Large intestine (tissue), 3 donors: ENCODE results near the gene DENND1A. TPM values are rescaled to one million over a fixed set of nuclear protein-coding genes. Genes with fewer than 3 reads are reported as not detected.
"Not testable (repeated sequence)": the region's sequence is repeated elsewhere in the genome, so short reads cannot be mapped to it uniquely, and the experiment has no call there.

Experiments used
- DNase-seq, 2 donors: peaks; one replicate each; pipeline versions ENCODE4 v3.0.0 to v3.0.0-alpha.2; 2013
- H3K27ac ChIP-seq: one replicate; pipeline ENCODE4 v1.5.1; 2013; ENCODE audit warnings: low read length
- H3K27me3 ChIP-seq: 2 replicates; pipeline ENCODE4 v1.6.1; 2013; ENCODE audit warnings: low read length; ENCODE audit not compliant: control insufficient read depth, insufficient read depth
- H3K36me3 ChIP-seq: 2 replicates; pipeline ENCODE4 v1.6.1; 2013; ENCODE audit warnings: low read length; ENCODE audit not compliant: control insufficient read depth, insufficient read depth
- H3K4me1 ChIP-seq: one replicate; pipeline ENCODE4 v1.6.1; 2013; ENCODE audit warnings: low read length; ENCODE audit not compliant: control insufficient read depth, insufficient read depth
- H3K4me3 ChIP-seq: one replicate; pipeline ENCODE4 v1.5.1; 2013; ENCODE audit warnings: low read length
- H3K9me3 ChIP-seq: one replicate; pipeline ENCODE4 v1.6.1; 2013; ENCODE audit warnings: mild to moderate bottlenecking, low read depth, low read length, moderate library complexity; ENCODE audit not compliant: control insufficient read depth
- WGBS: methylation state at CpG from one replicate; pipeline ENCODE4 v1.1.5; 2013; ENCODE audit warnings: low lambda C conversion rate; ENCODE audit not compliant: insufficient coverage; 5-methylcytosine and 5-hydroxymethylcytosine counted together
- polyA plus RNA-seq: library from polyadenylated mRNA; unstranded; fragments of 120-200 nt; gene quantifications from one replicate; pipeline ENCODE4 v1.2.1, GENCODE V29; 2013

DENND1A gene
- polyA plus RNA-seq, 1 donor = 29.7 TPM

GRCh38 chr9:123735376-123735775 is 194.6 kb downstream of the DENND1A start:
- Histone ChIP-seq H3K27ac (no peak overlapping the region), H3K4me3 (no peak overlapping the region), H3K27me3 (no peaks in the 10 kb centered on the region), H3K36me3 (no peaks in the 10 kb centered on the region), H3K9me3 (no peaks in the 10 kb centered on the region), H3K4me1 (no peaks in the 10 kb centered on the region)
- WGBS = no CpG with 5 or more reads among the region's 4 CpGs
- DNase-seq = no peak

- H3K9me3 ChIP-seq, H3K4me3 ChIP-seq, H3K4me1 ChIP-seq, H3K27ac ChIP-seq, DNase-seq, H3K36me3 ChIP-seq, H3K27me3 ChIP-seq: not testable (repeated sequence)
- WGBS = 100% methylated on average over 1 of the region's 5 CpGs
Observed at GRCh38 chr9:123728571-123728970, 201.4 kb downstream of the DENND1A start.

- DNase-seq = no peak
- Histone ChIP-seq H3K4me3 (no peak overlapping the region), H3K27ac (no peak overlapping the region), H3K27me3 (no peaks in the 10 kb centered on the region), H3K4me1 (no peaks in the 10 kb centered on the region), H3K36me3 (no peaks in the 10 kb centered on the region), H3K9me3 (peaks cover 5% of the 10 kb centered on the region)
- no CpG with 5 or more reads among the region's 1 CpG for WGBS
Observed at GRCh38 chr9:123727332-123727731, 202.6 kb downstream of the DENND1A start.

GRCh38 chr9:123725389-123725788 is 204.5 kb downstream of the DENND1A start:
- H3K9me3 ChIP-seq = peaks cover 15% of the 10 kb centered on the region
- peaks cover 2% of the 10 kb centered on the region for H3K36me3 ChIP-seq
- no peaks in the 10 kb centered on the region for H3K4me1 ChIP-seq
- H3K27me3 ChIP-seq = no peaks in the 10 kb centered on the region
- H3K27ac ChIP-seq = no peak overlapping the region
- no peak overlapping the region for H3K4me3 ChIP-seq
- no CpG with 5 or more reads among the region's 8 CpGs for WGBS
- DNase-seq = no peak

GRCh38 chr9:123724211-123724796 is 205.6 kb downstream of the DENND1A start:
- Histone ChIP-seq H3K27me3 (no peaks in the 10 kb centered on the region), H3K36me3 (peaks cover 2% of the 10 kb centered on the region), H3K4me1 (no peaks in the 10 kb centered on the region), H3K27ac (no peak overlapping the region), H3K4me3 (no peak overlapping the region), H3K9me3 (peaks cover 15% of the 10 kb centered on the region)
- no peak for DNase-seq
- no CpG with 5 or more reads among the region's 2 CpGs for WGBS

- DNase-seq = no peak
- peaks cover 2% of the 10 kb centered on the region for H3K36me3 ChIP-seq
- no CpG with 5 or more reads among the region's 4 CpGs for WGBS
- no peaks in the 10 kb centered on the region for H3K27me3 ChIP-seq
- H3K27ac ChIP-seq = no peak overlapping the region
- no peak overlapping the region for H3K4me3 ChIP-seq
- H3K9me3 ChIP-seq = peaks cover 15% of the 10 kb centered on the region
- H3K4me1 ChIP-seq = no peaks in the 10 kb centered on the region
Observed at GRCh38 chr9:123723135-123723875, 206.6 kb downstream of the DENND1A start.

GRCh38 chr9:123722378-123722777 is 207.5 kb downstream of the DENND1A start:
- Histone ChIP-seq H3K4me1 (no peaks in the 10 kb centered on the region), H3K9me3 (peaks cover 15% of the 10 kb centered on the region), H3K4me3 (no peak overlapping the region), H3K27ac (no peak overlapping the region), H3K27me3 (no peaks in the 10 kb centered on the region), H3K36me3 (peaks cover 2% of the 10 kb centered on the region)
- no peak for DNase-seq
- no CpG with 5 or more reads among the region's 4 CpGs for WGBS

GRCh38 chr9:123718188-123718587 is 211.7 kb downstream of the DENND1A start:
- Histone ChIP-seq H3K36me3 (peaks cover 2% of the 10 kb centered on the region), H3K27ac (no peak overlapping the region), H3K4me3 (no peak overlapping the region), H3K4me1 (no peaks in the 10 kb centered on the region), H3K9me3 (peaks cover 11% of the 10 kb centered on the region), H3K27me3 (no peaks in the 10 kb centered on the region)
- no CpG with 5 or more reads among the region's 1 CpG for WGBS
- no peak for DNase-seq

- Histone ChIP-seq H3K27ac (no peak overlapping the region), H3K4me3 (no peak overlapping the region), H3K9me3 (peaks cover 11% of the 10 kb centered on the region), H3K36me3 (peaks cover 2% of the 10 kb centered on the region), H3K27me3 (no peaks in the 10 kb centered on the region), H3K4me1 (no peaks in the 10 kb centered on the region)
- no peak for DNase-seq
Observed at GRCh38 chr9:123717581-123718175, 212.2 kb downstream of the DENND1A start.

GRCh38 chr9:123716339-123716945 is 213.5 kb downstream of the DENND1A start:
- peaks cover 2% of the 10 kb centered on the region for H3K36me3 ChIP-seq
- no peak overlapping the region for H3K27ac ChIP-seq
- no peaks in the 10 kb centered on the region for H3K27me3 ChIP-seq
- no peak overlapping the region for H3K4me3 ChIP-seq
- WGBS = 98% methylated on average over 4 of the region's 8 CpGs
- peaks cover 6% of the 10 kb centered on the region for H3K9me3 ChIP-seq
- H3K4me1 ChIP-seq = no peaks in the 10 kb centered on the region
- no peak for DNase-seq
